Stimulated activated CD4-positive, alpha-beta T cell treated with anti-CD3 and anti-CD28 coated beads, TNF-alpha, amount 100 ng/mL, for 1 hour (primary cell): ENCODE measurements around the gene HOXB2.
A peak's percentile ranks its signal among the peaks of the same experiment; 100 is the strongest.

Experiments
- DNase-seq, 3 donors: peaks; one replicate each; pipeline ENCODE4 v3.0.0-alpha.2; 2020; ENCODE audit warnings: low read depth in 3 of 3, low spot score in 1 of 3

HOXB2 gene

DNA sequence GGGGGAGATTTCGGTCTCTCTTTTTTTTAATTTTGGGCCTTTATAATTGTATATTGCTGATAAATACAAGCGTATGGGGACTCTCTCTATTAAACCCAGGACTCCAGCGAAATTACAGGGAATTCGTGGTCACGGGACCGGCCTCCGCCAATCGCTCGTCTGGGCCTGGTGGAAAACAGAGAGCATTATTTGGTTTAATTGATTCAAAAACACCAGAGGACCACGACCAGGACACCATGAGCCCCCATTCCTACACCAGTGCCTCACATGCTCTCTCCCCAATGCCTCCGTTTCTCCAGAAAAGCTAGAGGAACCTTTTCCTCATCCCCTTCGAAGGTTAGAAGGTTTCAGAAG lies at the start of gene HOXB2:
Gene HOXB2, minus strand, starts transcription at position 88 of the 354 bp plus-strand sequence. CDS start 198 bp downstream, outside the sequence.
- no peak for DNase-seq

DNA sequence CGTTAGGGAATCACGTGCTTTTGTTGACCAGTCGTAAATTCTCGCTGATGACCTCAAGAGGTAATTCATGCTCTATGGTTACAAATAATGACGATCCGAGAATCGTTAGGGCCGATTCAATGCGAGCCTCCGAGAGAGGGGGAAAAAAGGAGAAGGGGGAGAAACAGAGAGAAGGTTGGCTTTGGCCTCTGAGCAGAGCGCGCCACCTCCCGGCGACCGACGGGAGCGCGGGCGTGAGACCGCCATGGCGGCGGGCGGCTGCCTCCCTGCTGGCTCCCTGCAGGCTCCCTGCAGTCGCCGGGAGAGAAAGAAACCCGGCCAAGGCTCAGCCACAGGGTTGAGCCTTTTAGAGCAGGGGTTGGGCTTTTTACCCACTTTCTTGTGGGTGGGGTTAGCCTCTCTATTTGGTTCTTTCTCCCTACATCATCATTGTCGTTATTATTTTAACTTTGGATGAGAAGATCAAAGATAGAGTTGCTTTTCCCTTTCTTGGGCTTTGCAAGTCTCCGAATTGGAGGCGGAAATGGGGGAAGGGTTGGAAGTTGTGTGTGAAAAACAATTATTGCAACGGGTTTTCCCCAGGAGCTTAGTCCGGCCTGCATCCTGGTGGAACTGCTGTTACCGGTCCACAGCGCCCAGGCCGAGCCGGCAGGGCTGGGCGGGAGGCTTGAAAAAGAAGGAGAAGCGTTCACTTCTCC lies 49.1 kb upstream of the HOXB2 start:
- peak; percentile 47 to 85 (median 65) for DNase-seq

DNA sequence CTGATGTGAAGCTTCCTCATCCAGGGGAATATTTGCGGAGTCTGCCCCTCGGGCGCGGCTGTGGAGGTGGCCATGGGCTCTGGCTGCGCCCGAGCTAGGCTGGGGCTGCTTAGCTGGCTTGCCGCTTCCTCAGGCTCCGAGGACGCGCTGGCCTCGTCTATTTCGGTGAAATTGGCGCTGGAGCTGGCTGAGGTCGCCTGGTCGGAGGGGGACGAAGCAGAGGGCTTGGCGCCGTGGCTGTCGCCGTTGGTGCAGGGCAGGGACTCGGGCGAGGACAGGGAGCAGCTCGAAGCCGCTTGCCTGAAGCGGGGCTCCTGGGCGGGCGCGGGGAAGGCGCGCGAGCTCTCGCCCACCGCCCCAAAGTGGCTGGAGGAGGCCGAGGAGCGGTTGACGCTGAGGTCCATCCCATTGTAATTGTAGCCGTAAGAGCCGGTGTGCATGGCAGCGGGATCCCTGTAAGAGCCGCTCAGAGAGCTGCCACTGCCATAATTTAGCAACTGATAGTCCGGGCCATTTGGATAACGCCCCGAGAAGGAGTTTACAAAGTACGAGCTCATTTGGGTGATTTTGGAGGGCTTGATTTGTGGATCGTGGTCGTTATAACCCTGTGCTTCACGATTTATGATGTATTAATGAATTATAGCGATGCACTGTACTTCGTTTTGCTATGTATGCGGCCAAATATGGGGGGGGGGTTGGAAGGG lies 48.4 kb upstream of the HOXB2 start, which contains the start of gene HOXB5:
Gene HOXB5, minus strand, starts transcription at position 654 of the 704 bp plus-strand sequence. Its CDS starts 97 bp downstream, at position 557.
- no peak for DNase-seq

DNA sequence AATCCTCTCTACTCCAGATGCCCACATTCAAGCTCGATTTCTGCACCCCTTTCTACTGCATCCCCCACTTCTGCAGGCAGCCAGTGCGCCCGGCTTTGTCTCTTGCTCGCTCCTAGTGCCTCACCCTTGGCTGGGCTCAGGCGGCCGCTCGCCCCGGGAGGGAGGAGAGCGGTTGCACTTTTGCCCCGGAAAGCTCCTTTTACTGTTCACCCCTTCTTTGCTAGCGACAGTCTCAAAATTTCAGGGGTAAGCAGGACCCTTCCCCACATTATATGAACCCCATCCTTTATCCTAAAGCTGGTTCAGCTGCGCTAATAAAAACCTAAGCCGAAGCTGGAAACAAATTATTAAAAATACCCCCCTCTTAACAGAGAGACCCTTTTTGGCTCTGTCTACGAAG lies 47.7 kb upstream of the HOXB2 start:
- no peak for DNase-seq

GRCh38 chr17:48592057-48592514 lies 47.2 kb upstream of the HOXB2 start:
- DNase-seq = no peak

- no peak for DNase-seq
These were observed 46.5 kb upstream of the HOXB2 start for GRCh38 chr17:48591255-48592056.

GRCh38 chr17:48590607-48591161 lies 45.8 kb upstream of the HOXB2 start:
- DNase-seq = no peak

DNA sequence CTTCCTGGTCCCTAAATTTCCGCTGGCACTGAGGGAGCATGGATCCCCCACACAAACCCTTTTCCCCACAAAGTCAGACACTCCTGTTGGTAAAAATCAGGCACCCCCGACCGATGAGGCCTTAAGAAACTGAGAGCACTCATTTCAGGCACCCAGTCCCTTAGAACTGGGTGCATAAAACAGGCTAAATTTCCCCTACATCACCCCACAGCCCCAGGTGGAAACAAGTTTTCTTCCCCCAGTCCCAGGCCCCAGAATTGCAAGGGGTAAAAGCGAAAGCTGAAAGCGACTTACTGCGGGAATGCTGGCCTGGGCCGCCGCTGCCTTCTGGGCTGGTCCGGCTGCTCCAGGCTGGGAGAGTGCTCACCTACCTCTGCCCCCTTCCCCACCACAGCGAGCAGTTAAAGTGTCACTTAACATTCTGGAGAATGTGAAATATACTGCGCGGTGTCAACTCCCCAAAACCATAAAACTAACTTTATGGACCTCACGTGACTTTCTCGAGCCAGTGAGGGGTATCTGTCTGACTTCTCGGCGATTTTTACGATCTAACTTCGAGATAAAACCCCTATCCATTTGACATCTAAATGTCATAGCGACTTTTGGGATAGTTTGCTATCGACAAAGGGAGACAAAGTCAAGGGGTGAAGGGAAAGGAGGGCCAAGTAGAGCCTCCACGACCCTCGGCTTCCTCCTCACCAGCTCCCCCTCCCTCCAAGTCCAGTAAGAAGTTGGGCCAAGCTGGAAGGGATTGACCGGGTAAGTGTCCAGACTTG lies 45.1 kb upstream of the HOXB2 start, which contains the start of gene HOXB3:
Gene HOXB3, minus strand, starts transcription at position 411 of the 776 bp plus-strand sequence. CDS start 37,767 bp downstream, outside the sequence.
- no peak for DNase-seq

DNA sequence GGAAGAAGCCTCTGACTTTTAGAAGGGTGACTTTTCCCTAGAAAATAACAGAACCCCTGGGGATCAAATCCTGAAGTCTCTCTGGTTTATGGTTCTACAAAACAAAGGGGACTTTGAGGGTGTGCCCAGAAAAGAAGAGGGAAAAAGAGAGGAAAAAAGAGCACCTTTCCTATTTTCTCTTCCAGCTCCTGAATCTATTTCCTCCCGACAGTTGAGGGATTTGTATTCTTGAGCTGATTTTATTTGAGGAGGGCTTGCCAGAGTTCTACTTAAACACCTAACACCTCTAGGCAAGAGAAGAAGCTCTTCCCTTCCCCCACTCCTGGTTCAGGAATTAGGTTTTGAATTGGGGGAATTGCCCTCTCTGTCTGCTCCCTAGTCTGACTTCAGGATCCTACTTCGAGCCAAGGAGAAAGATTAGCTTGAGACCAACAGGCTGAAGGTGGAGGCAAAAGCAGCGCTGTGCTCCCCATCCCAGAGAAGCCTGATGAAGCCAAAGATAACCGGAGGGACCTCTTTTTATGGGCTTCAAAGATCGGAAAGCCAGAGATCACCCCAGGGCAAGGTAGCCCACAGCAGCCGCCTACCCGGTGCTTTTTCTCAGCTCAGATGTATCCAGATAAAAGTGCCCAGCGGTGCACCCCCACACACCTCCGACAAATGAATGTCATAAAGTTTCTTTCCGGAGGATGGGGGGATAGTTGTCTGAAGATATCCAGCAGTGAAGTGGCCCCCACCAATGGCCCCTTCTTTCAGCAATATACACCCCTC lies 44.3 kb upstream of the HOXB2 start:
- DNase-seq = no peak

- no peak for DNase-seq
These were observed 43.6 kb upstream of the HOXB2 start for GRCh38 chr17:48588528-48588927.

DNA sequence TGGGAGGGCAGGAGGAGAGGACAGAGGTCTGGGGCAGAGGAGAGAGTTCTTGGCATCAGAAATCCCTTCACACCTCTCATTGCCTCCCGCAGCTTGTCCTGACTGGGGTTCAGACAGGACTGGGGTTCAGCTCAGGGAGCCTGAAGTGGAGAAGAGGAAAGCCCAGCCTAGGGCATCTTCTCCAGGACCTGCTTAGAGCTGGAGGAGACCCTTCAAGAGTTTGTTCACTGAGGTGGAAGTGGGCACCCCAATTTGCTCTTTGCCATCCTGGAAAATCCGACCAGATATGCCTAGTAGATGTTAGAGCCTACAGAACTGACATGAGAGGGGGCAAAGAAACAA lies 43.1 kb upstream of the HOXB2 start:
- DNase-seq = no peak

- no peak for DNase-seq
These were observed 42.6 kb upstream of the HOXB2 start for GRCh38 chr17:48587276-48588073.

DNA sequence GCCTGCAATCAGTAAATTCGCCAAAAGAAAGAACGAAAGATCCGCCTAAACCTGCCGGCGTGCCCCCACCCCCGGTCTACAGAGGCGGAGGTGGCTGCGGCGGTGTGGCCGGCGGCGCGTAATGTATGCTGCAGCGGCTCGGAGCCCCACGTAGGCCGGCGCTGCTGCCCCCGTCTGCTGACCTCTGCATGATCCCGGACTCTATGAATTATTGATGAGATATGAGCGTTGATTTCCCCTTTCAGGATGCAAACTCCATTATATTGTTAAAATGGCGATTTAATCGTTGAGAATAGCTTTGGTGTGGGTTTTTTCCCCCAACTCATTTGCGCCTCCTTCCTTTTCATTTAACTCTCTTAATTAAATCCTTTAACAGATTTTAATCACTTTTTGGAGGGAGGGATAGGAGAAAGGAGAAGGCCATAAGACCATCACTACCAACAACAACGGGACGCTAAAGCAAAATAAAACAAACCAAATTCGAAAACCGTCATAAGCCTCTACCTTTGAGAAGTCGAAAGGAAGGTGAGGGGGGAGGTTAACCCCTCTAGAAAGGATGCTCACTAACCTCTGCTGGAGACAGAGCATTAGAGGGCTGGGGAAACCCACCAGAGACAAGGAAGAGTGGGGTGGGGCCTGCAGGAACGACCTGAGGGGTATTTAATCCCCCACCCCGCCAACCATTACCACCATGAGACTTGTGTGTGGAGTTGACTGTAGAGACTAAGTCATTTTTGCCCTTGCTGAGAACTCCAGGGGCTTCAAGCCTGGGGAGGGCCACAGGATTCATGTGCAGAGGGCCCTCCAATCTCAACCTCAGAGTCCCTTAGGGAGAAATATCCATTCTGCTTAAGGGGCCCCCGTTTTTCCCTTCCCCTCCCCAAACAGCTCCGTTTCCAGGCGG lies 41.7 kb upstream of the HOXB2 start:
- no peak for DNase-seq

- no peak for DNase-seq
These were observed 39.4 kb upstream of the HOXB2 start for GRCh38 chr17:48584223-48584741.

DNA sequence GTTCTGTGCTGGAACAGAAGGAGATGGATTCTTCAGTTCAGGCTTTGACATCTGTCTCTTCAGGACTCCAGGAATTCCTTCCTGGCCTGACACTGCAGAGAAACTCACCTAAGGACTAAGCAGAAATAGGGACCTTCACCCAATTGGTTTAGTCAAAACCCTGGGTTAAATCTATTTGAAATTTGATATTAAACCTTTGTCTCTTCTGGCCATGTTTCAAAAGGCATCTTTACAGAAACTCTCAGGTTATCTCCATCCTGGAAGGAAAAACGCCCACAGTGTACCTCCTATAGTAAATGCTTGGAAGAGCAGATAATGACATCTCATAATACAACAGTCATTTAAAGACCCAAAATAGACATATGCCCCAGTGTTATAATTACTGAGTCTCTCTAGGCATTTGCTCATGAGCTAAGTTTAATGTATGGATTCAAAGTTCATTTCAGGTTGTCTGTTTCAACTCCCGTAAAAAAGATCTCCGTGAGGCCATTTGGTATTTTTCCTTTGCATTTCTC lies 38.9 kb upstream of the HOXB2 start:
- DNase-seq = no peak

DNA sequence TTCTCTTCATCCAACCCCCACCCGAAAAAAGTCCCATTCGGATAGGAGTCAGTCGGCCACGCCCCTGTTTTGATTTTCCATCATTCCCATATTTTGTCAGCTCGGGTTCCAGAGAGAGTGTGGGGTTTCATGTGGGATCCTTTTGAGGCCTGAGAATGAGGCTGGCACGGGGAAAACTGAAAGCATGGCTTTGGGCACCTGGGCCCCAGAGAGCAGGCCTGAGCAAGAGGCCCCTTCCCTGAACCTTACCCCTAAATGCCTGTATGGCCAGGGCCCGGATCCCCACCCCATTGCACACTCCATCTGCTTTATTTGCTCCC lies 37.8 kb upstream of the HOXB2 start:
- no peak for DNase-seq

GRCh38 chr17:48579760-48580554 lies 35.0 kb upstream of the HOXB2 start:
- DNase-seq = no peak
